ENCODE measurements around the gene SPESP1. TPM values are rescaled to one million over a fixed set of nuclear protein-coding genes. Genes with fewer than 3 reads are reported as not detected.

The SPESP1 gene
- total RNA-seq, 1 donor from 2014 or later = 8.4 TPM

DNA sequence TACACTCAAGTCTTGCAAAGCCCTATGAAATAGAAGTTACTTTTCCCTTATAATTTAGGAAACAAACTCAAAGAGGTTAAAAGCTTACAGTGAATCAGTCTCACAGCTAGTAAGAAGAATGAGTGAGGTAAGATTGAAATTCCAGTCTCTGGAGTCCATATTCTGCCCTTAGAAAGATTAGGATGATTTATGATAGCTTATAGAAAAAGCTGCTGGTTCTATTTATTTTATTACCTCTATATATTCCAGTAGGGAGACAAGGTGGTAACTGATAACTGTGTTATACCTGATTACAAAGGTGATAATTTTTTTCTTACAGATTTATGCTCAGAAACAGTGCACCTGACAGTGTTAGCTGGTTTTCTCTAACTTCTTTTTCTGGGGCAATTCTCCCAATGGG lies 34.1 kb upstream of the SPESP1 start:
- H3K27me3 ChIP-seq (ENCODE audit: control insufficient read depth, insufficient read depth, low read length) = no peaks in the 10 kb centered on the region
- TF ChIP-seq, protein P1, sequence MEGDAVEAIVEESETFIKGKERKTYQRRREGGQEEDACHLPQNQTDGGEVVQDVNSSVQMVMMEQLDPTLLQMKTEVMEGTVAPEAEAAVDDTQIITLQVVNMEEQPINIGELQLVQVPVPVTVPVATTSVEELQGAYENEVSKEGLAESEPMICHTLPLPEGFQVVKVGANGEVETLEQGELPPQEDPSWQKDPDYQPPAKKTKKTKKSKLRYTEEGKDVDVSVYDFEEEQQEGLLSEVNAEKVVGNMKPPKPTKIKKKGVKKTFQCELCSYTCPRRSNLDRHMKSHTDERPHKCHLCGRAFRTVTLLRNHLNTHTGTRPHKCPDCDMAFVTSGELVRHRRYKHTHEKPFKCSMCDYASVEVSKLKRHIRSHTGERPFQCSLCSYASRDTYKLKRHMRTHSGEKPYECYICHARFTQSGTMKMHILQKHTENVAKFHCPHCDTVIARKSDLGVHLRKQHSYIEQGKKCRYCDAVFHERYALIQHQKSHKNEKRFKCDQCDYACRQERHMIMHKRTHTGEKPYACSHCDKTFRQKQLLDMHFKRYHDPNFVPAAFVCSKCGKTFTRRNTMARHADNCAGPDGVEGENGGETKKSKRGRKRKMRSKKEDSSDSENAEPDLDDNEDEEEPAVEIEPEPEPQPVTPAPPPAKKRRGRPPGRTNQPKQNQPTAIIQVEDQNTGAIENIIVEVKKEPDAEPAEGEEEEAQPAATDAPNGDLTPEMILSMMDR (IDR thresholded peaks at IDR 0.05; ENCODE audit: insufficient read depth, low read length, poor library complexity, severe bottlenecking) = no peak
- no peaks in the 10 kb centered on the region for H3K36me3 ChIP-seq (ENCODE audit: control insufficient read depth, insufficient read depth, low read length)
- no peak for DNase-seq (ENCODE audit: low read depth)
- no peak overlapping the region for H3K4me3 ChIP-seq (ENCODE audit: low read depth, low read length)

DNA sequence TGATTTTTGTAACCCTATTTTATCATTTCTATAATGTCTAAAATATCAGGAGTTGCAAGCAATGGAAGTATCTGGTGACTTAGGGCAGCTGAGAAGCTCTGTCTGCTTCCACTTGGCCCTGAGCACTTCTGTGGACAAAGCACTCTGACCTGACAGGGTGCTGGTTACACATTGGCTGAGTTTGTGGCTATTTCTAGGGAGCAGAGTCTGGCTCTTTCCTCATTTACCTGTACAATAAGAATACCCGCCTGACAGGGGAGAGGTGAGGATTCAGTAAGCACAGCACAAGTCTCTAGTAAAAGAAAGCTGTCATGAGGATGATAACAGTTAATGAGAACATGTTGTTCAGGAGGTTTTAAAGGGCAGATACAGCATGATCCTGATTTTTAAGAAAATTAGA lies 33.3 kb upstream of the SPESP1 start:
- H3K36me3 ChIP-seq (ENCODE audit: control insufficient read depth, insufficient read depth, low read length) = no peaks in the 10 kb centered on the region
- H3K4me3 ChIP-seq (ENCODE audit: low read depth, low read length) = no peak overlapping the region
- TF ChIP-seq, protein P1 (IDR thresholded peaks at IDR 0.05; ENCODE audit: insufficient read depth, low read length, poor library complexity, severe bottlenecking) = no peak
- no peaks in the 10 kb centered on the region for H3K27me3 ChIP-seq (ENCODE audit: control insufficient read depth, insufficient read depth, low read length)
- DNase-seq (ENCODE audit: low read depth) = no peak

DNA sequence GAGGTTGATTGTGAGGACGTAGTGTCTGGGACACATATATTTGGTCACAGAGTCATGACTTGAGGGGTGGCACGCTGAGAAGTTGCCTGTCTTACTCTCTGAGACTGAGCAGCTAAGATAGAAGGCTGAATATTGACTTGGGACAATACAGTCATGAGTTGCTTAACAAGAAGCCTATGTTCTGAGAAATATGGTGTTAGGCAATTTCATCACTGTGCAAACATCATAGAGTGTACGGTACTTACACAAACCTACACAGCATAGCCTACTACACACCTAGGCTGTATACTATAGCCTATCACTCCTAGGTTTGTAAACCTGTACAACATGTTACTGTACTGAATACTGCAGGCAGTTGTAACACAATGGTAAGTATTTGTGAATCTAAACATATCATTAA lies 30.3 kb upstream of the SPESP1 start:
- Histone ChIP-seq H3K36me3 (ENCODE audit: control insufficient read depth, insufficient read depth, low read length) (no peaks in the 10 kb centered on the region), H3K27me3 (ENCODE audit: control insufficient read depth, insufficient read depth, low read length) (no peaks in the 10 kb centered on the region), H3K4me3 (ENCODE audit: low read depth, low read length) (no peak overlapping the region)
- DNase-seq (ENCODE audit: low read depth) = no peak
- TF ChIP-seq, protein P1 (IDR thresholded peaks at IDR 0.05; ENCODE audit: insufficient read depth, low read length, poor library complexity, severe bottlenecking) = no peak

GRCh38 chr15:68907396-68907923 lies 22.9 kb upstream of the SPESP1 start:
- no peak for DNase-seq (ENCODE audit: low read depth)
- no peak overlapping the region for H3K4me3 ChIP-seq (ENCODE audit: low read depth, low read length)
- no peaks in the 10 kb centered on the region for H3K27me3 ChIP-seq (ENCODE audit: control insufficient read depth, insufficient read depth, low read length)
- no peaks in the 10 kb centered on the region for H3K36me3 ChIP-seq (ENCODE audit: control insufficient read depth, insufficient read depth, low read length)
- TF ChIP-seq, protein P1 (IDR thresholded peaks at IDR 0.05; ENCODE audit: insufficient read depth, low read length, poor library complexity, severe bottlenecking) = no peak

- DNase-seq (ENCODE audit: low read depth) = no peak
- TF ChIP-seq, protein P1 (IDR thresholded peaks at IDR 0.05; ENCODE audit: insufficient read depth, low read length, poor library complexity, severe bottlenecking) = no peak
- H3K27me3 ChIP-seq (ENCODE audit: control insufficient read depth, insufficient read depth, low read length) = no peaks in the 10 kb centered on the region
These were observed 20.7 kb upstream of the SPESP1 start for GRCh38 chr15:68909601-68910100.

DNA sequence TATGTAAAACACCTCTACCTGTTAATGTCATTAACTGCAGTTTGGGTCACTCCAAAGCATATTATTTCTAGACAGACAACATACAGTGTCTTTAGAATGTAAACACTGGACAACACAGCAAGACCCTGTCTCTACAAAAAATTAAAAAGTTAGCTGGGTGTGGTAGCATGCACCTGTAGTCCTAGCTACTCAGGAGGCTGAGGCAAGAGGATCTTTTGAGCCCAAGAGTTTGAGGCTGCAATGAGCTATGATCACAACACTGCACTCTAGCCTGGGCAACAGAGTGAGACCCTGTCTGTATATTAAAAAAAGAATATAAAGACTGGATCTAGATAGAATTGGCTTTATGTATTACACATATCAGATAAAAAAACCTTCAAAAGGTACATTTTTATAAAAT lies 20.0 kb upstream of the SPESP1 start:
- Histone ChIP-seq H3K4me3 (ENCODE audit: low read depth, low read length) (no peak overlapping the region), H3K27me3 (ENCODE audit: control insufficient read depth, insufficient read depth, low read length) (no peaks in the 10 kb centered on the region), H3K36me3 (ENCODE audit: control insufficient read depth, insufficient read depth, low read length) (no peaks in the 10 kb centered on the region)
- TF ChIP-seq, protein P1 (IDR thresholded peaks at IDR 0.05; ENCODE audit: insufficient read depth, low read length, poor library complexity, severe bottlenecking) = no peak
- no peak for DNase-seq (ENCODE audit: low read depth)

More at GRCh38 chr15:68909601-68910100, 20.7 kb upstream of the SPESP1 start:
- Histone ChIP-seq H3K4me3 (ENCODE audit: low read depth, low read length) (no peak overlapping the region), H3K36me3 (ENCODE audit: control insufficient read depth, insufficient read depth, low read length) (no peaks in the 10 kb centered on the region)
